K562 (cell line): Measurements from ENCODE around the gene NECTIN1. TPM values are rescaled to one million over a fixed set of nuclear protein-coding genes. Genes with fewer than 3 reads are reported as not detected.
A peak's percentile ranks its signal among the peaks of the same experiment; 100 is the strongest.

ENCODE experiments used
- AFF1 ChIP-seq, 2 experiments: fragments of 450-650 bp; IDR thresholded peaks; 2 replicates each; pipeline ENCODE4 v1.6.1; 2018; ENCODE audit warnings: mild to moderate bottlenecking in 2 of 2, low read depth in 1 of 2; ENCODE audit not compliant: partially characterized antibody in 2 of 2
- CTCFL ChIP-seq: IDR thresholded peaks from 2 replicates; pipeline ENCODE4 v1.6.1; 2011; ENCODE audit warnings: borderline replicate concordance, low read depth, mild to moderate bottlenecking, moderate library complexity, low read length; ENCODE audit not compliant: insufficient read depth, poor library complexity, severe bottlenecking
- E2F3 ChIP-seq: fragments of 250-450 bp; sonication (Bioruptor Pico); IDR thresholded peaks from 2 replicates; pipeline ENCODE4 v1.4.0; 2020; ENCODE audit warnings: mild to moderate bottlenecking
- ETS2 ChIP-seq: IDR thresholded peaks from 2 replicates; pipeline ENCODE4 v1.6.1; 2016; ENCODE audit warnings: borderline replicate concordance, missing genetic modification characterization, mild to moderate bottlenecking, moderate library complexity, missing compliant biosample characterization; ENCODE audit not compliant: poor library complexity, severe bottlenecking
- FOXJ2 ChIP-seq: fragments of 200-800 bp; sonication (Bioruptor generic); IDR thresholded peaks from 2 replicates; pipeline ENCODE4 v1.6.1; 2016; ENCODE audit warnings: missing genetic modification characterization, missing compliant biosample characterization
- FOXP4 ChIP-seq: sonication (generic); formaldehyde crosslinking; IDR thresholded peaks from 2 replicates; pipeline ENCODE4 v1.8.0; 2022; ENCODE audit warnings: mild to moderate bottlenecking, missing genetic modification reagents, borderline replicate concordance
- GABPA ChIP-seq: fragments of 200-800 bp; sonication (Bioruptor generic); conservative IDR thresholded peaks from 2 replicates; pipeline ENCODE4 v1.6.1; 2016; ENCODE audit warnings: low read depth, missing genetic modification characterization, missing compliant biosample characterization
- GTF2E2 ChIP-seq: fragments of 200-800 bp; sonication (Bioruptor generic); IDR thresholded peaks from 2 replicates; pipeline ENCODE4 v1.6.1; 2016; ENCODE audit warnings: missing genetic modification characterization, missing compliant biosample characterization
- HCFC1 ChIP-seq: IDR thresholded peaks from 2 replicates; pipeline ENCODE4 v1.6.1; 2012; ENCODE audit warnings: low read depth, low read length, improper control_type of control experiment
- HDAC2 ChIP-seq: fragments of 450-650 bp; IDR thresholded peaks from 2 replicates; pipeline ENCODE4 v1.6.1; 2016; ENCODE audit warnings: mild to moderate bottlenecking
- HLTF ChIP-seq: fragments of 450-650 bp; IDR thresholded peaks from 2 replicates; pipeline ENCODE4 v1.6.1; 2016
- KLF1 ChIP-seq: fragments of 450-650 bp; IDR thresholded peaks from 2 replicates; pipeline ENCODE4 v1.6.1; 2016; ENCODE audit warnings: missing genetic modification characterization, missing compliant biosample characterization
- PHF20 ChIP-seq: fragments of 450-650 bp; IDR thresholded peaks from 2 replicates; pipeline ENCODE4 v1.6.1; 2018; ENCODE audit not compliant: partially characterized antibody
- PHF8 ChIP-seq: fragments of 200-600 bp; sonication (generic); IDR thresholded peaks from 2 replicates; pipeline ENCODE4 v1.6.1; 2012; ENCODE audit warnings: mixed run types, mild to moderate bottlenecking, inconsistent platforms, low read length, moderate library complexity, borderline replicate concordance
- RBM22 ChIP-seq: fragments of 200-400 bp; formaldehyde crosslinking; IDR thresholded peaks from 2 replicates; pipeline ENCODE4 v1.6.1; 2018; ENCODE audit warnings: low read length, low read depth; ENCODE audit not compliant: poor library complexity, severe bottlenecking
- SIN3A ChIP-seq, 2 experiments: fragments of 150-350 bp in 1 of 2; IDR thresholded peaks; 2 replicates each; pipeline ENCODE4 v1.6.1; 2011 to 2016; ENCODE audit warnings: borderline replicate concordance in 2 of 2, low read depth in 2 of 2, low read length in 2 of 2, mild to moderate bottlenecking in 2 of 2, moderate library complexity in 2 of 2; ENCODE audit not compliant: control insufficient read depth in 1 of 2
- ZNF766 ChIP-seq: fragments of 200-800 bp; sonication (Bioruptor generic); conservative IDR thresholded peaks from 2 replicates; pipeline ENCODE4 v1.6.1; 2016; ENCODE audit warnings: missing genetic modification characterization, missing compliant biosample characterization
- ZSCAN29 ChIP-seq: fragments of 450-650 bp; IDR thresholded peaks from 2 replicates; pipeline ENCODE4 v1.6.1; 2017
- polyA plus RNA-seq, 8 experiments: library from polyadenylated mRNA; depleted of rRNA in 4 of 8; stranded (reverse) in 5 of 8; unstranded in 3 of 8; fragments of >200 nt; fragmentation: Nextera tagmentation in 2 of 8; fragmentation: Illumina TruSeq in 1 of 8; extraction: Ambion mirVana in 2 of 8; extraction: Trizol in 1 of 8; gene quantifications; 2 replicates each; pipeline versions ENCODE4 v1.2.1 to v1.2.3, GENCODE V29; 2011 to 2014; ENCODE audit warnings: inconsistent platforms in 1 of 8, missing spikeins in 1 of 8
- total RNA-seq, 7 experiments: library from RNA; depleted of rRNA in 6 of 7; stranded (reverse); fragments of >200 nt in 6 of 7; fragmentation: Illumina TruSeq in 2 of 7; extraction: Trizol in 2 of 7; gene quantifications; 2 replicates each; pipeline versions ENCODE4 v1.2.1 to v1.2.3, GENCODE V29; 2011 to 2021; ENCODE audit warnings: low replicate concordance in 1 of 7

Gene NECTIN1
- total and polyA plus RNA-seq, 9 of the 15 experiments (the other 6 are each of a cell fraction or from before 2014, with no cell fraction given), result 0.09 to 0.53 (median 0.23) TPM; not detected in 2

DNA sequence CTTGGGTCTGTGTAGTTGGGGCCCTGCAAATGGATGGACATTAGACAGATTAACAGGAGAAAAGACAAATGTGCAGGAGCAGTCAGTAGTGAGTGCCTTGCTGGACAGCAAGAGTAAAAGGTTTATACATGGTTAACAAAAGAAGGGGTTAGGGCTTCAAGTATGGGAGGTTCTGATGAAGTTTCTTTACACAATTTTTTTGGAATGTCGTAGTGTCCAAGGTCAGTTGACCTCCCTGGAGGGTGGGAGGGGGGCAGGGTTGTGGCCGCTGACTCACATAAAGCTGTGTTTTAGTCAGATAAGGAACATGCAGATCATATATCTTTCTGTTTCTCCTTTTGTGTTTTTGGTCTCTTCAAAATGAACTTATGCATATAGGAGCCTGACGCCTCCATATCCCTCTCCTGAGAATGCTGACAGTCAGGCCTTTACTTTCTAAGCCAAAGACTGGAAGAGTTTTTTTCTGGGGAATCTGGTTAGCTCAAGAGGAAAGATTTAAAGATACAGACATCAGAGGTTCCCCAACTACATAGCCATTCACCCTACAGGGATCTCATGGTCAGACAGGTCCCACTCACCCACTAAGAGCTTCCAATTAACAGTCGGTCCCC is 134.3 kb downstream of the NECTIN1 start (continued):
- TF ChIP-seq GTF2E2 (tag), result peak; percentile 59; the same call in 1 of the 2 replicates
- no peak for TF ChIP-seq PHF8
- no peak for TF ChIP-seq ZSCAN29
- no peak for TF ChIP-seq E2F3 (CRISPR knock-in tag)
- no peak for TF ChIP-seq KLF1
- TF ChIP-seq HLTF, result no peak
- TF ChIP-seq ZNF766 (CRISPR knock-in tag), result peak; percentile 87
- no peak for TF ChIP-seq PHF20
- no peak for TF ChIP-seq CTCFL
- no peak for TF ChIP-seq SIN3A (IDR thresholded peaks at IDR 0.05; ENCODE audit: borderline replicate concordance in 2 of 2, control insufficient read depth in 1 of 2, low read depth in 2 of 2, low read length in 2 of 2)
- TF ChIP-seq ETS2 (tag), result no peak
- no peak for TF ChIP-seq FOXP4
- TF ChIP-seq HDAC2, result peak; percentile 36; the same call in 1 of the 2 replicates
- peak in 1 of 2 experiments; percentile 71 for TF ChIP-seq AFF1 (IDR thresholded peaks at IDR 0.05; ENCODE audit: low read depth in 1 of 2, partially characterized antibody in 2 of 2)
- TF ChIP-seq FOXJ2 (tag), result peak; percentile 74; the same call in 1 of the 2 replicates
- TF ChIP-seq RBM22, result no peak
- no peak for TF ChIP-seq HCFC1
- no peak for TF ChIP-seq GABPA (tag)
